ENCODE measurements around the gene EXOSC2.

Gene EXOSC2

GRCh38 chr9:130740218-130741023, 46.8 kb downstream of the EXOSC2 start:
- DNase-seq = no peak

GRCh38 chr9:130741024-130741305, 47.4 kb downstream of the EXOSC2 start:
- no peak for DNase-seq

GRCh38 chr9:130741831-130742449, 48.4 kb downstream of the EXOSC2 start:
- DNase-seq = no peak

GRCh38 chr9:130743656-130744055, 50.1 kb downstream of the EXOSC2 start:
- no peak for DNase-seq

GRCh38 chr9:130745210-130745800, 51.7 kb downstream of the EXOSC2 start:
- no peak for DNase-seq

GRCh38 chr9:130745829-130746228, 52.2 kb downstream of the EXOSC2 start:
- no peak for DNase-seq

GRCh38 chr9:130746434-130747212, 53.0 kb downstream of the EXOSC2 start:
- no peak for DNase-seq

GRCh38 chr9:130751631-130752355, 58.2 kb downstream of the EXOSC2 start:
- no peak for DNase-seq

Measured in central memory CD4-positive, alpha-beta T cell (primary cell).